K562 (cell line): ENCODE data around the gene HSDL1. TPM values are rescaled to one million over a fixed set of nuclear protein-coding genes. Genes with fewer than 3 reads are reported as not detected.
A peak's percentile ranks its signal among the peaks of the same experiment; 100 is the strongest.

Experiments
- ELF1 ChIP-seq: fragments of 200-800 bp; sonication (Bioruptor generic); IDR thresholded peaks from 2 replicates; pipeline ENCODE4 v1.6.1; 2016; ENCODE audit warnings: missing genetic modification characterization, missing compliant biosample characterization
- ETV6 ChIP-seq, 3 experiments: fragments of 150-350 bp in 1 of 3; sonication (generic) in 1 of 3; formaldehyde crosslinking in 1 of 3; IDR thresholded peaks; 2 replicates each; pipeline versions ENCODE4 v1.6.1 to v1.8.0; 2014 to 2022; ENCODE audit warnings: borderline replicate concordance in 2 of 3, low read depth in 2 of 3, antibody characterized with exemption in 1 of 3, low read length in 1 of 3, mild to moderate bottlenecking in 1 of 3, missing genetic modification reagents in 1 of 3
- HLTF ChIP-seq: fragments of 450-650 bp; IDR thresholded peaks from 2 replicates; pipeline ENCODE4 v1.6.1; 2016
- SMARCA5 ChIP-seq: fragments of 450-650 bp; IDR thresholded peaks from 2 replicates; pipeline ENCODE4 v1.6.1; 2016
- polyA plus RNA-seq, 8 experiments: library from polyadenylated mRNA; depleted of rRNA in 4 of 8; stranded (reverse) in 5 of 8; unstranded in 3 of 8; fragments of >200 nt; fragmentation: Nextera tagmentation in 2 of 8; fragmentation: Illumina TruSeq in 1 of 8; extraction: Ambion mirVana in 2 of 8; extraction: Trizol in 1 of 8; gene quantifications; 2 replicates each; pipeline versions ENCODE4 v1.2.1 to v1.2.3, GENCODE V29; 2011 to 2014; ENCODE audit warnings: inconsistent platforms in 1 of 8, missing spikeins in 1 of 8
- total RNA-seq, 7 experiments: library from RNA; depleted of rRNA in 6 of 7; stranded (reverse); fragments of >200 nt in 6 of 7; fragmentation: Illumina TruSeq in 2 of 7; extraction: Trizol in 2 of 7; gene quantifications; 2 replicates each; pipeline versions ENCODE4 v1.2.1 to v1.2.3, GENCODE V29; 2011 to 2021; ENCODE audit warnings: low replicate concordance in 1 of 7
- TF ChIP-seq, protein P1 (sequence below): sonication (generic); formaldehyde crosslinking; IDR thresholded peaks from 2 replicates; pipeline ENCODE4 v1.8.1; 2023; ENCODE audit warnings: missing genetic modification reagents, mild to moderate bottlenecking, borderline replicate concordance
- TF ChIP-seq, protein P2 (sequence below): sonication (generic); IDR thresholded peaks from 2 replicates; pipeline ENCODE4 v1.6.1; 2016
- TF ChIP-seq, protein P3 (sequence below): fragments of 250-450 bp; sonication (Bioruptor Pico); IDR thresholded peaks from 2 replicates; pipeline ENCODE4 v1.4.0; 2020
- TF ChIP-seq, protein P4 (sequence below): fragments of 450-650 bp; conservative IDR thresholded peaks from 2 replicates; pipeline ENCODE4 v1.6.1; 2016; ENCODE audit warnings: missing genetic modification characterization, low read depth, mild to moderate bottlenecking, missing compliant biosample characterization, moderate library complexity
- TF ChIP-seq, protein P5 (sequence below): fragments of 450-650 bp; IDR thresholded peaks from 2 replicates; pipeline ENCODE4 v1.6.1; 2016; ENCODE audit warnings: mild to moderate bottlenecking

The HSDL1 gene
- total and polyA plus RNA-seq, 9 of the 15 experiments (the other 6 are each of a cell fraction or from before 2014, with no cell fraction given): 14.8 to 41.2 (median 27.7) TPM

DNA sequence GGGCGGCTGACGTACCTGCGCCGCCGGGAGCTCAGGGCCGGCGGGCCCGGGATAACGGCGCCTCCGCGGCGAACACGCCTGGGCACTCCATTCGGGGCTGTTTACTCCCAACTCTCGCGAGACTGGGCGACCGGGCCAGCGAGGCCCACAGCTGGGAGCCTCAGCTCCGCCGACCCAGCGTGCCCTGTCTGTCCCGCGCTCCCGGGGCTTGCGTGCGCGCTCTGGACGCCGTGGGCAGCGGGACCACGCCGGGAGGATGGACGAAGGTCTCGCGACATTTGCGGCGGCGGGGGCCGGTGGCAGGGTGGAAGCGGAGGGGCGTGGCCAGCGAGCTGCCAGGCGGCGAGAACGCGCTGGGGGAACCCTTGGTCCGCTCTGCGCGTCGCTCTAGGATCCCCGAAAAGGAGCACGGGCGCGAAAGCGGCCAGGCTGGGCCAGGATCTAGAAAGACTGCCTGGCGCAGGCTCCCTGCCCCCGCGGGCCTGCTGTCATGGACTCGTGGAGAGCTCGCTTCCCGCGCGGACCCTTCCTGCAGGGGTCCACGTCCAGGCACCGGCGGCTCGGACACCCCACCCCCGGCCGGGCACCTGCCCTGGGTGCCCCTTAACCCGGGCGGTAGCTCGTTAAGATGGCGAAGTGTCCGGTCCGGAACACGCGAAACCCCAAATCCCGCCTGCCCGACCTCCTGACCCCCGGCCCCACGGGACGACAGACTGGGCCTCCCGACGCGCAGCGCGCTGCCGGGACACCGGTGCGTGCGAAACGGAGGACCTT lies 28.1 kb downstream of the HSDL1 start, which contains the start of gene MBTPS1 (continued):
- TF ChIP-seq, protein P1, sequence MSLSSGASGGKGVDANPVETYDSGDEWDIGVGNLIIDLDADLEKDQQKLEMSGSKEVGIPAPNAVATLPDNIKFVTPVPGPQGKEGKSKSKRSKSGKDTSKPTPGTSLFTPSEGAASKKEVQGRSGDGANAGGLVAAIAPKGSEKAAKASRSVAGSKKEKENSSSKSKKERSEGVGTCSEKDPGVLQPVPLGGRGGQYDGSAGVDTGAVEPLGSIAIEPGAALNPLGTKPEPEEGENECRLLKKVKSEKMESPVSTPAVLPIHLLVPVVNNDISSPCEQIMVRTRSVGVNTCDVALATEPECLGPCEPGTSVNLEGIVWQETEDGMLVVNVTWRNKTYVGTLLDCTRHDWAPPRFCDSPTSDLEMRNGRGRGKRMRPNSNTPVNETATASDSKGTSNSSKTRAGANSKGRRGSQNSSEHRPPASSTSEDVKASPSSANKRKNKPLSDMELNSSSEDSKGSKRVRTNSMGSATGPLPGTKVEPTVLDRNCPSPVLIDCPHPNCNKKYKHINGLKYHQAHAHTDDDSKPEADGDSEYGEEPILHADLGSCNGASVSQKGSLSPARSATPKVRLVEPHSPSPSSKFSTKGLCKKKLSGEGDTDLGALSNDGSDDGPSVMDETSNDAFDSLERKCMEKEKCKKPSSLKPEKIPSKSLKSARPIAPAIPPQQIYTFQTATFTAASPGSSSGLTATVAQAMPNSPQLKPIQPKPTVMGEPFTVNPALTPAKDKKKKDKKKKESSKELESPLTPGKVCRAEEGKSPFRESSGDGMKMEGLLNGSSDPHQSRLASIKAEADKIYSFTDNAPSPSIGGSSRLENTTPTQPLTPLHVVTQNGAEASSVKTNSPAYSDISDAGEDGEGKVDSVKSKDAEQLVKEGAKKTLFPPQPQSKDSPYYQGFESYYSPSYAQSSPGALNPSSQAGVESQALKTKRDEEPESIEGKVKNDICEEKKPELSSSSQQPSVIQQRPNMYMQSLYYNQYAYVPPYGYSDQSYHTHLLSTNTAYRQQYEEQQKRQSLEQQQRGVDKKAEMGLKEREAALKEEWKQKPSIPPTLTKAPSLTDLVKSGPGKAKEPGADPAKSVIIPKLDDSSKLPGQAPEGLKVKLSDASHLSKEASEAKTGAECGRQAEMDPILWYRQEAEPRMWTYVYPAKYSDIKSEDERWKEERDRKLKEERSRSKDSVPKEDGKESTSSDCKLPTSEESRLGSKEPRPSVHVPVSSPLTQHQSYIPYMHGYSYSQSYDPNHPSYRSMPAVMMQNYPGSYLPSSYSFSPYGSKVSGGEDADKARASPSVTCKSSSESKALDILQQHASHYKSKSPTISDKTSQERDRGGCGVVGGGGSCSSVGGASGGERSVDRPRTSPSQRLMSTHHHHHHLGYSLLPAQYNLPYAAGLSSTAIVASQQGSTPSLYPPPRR (CRISPR knock-in tag): no peak; the same call in 1 of the 2 replicates
- TF ChIP-seq, protein P2, sequence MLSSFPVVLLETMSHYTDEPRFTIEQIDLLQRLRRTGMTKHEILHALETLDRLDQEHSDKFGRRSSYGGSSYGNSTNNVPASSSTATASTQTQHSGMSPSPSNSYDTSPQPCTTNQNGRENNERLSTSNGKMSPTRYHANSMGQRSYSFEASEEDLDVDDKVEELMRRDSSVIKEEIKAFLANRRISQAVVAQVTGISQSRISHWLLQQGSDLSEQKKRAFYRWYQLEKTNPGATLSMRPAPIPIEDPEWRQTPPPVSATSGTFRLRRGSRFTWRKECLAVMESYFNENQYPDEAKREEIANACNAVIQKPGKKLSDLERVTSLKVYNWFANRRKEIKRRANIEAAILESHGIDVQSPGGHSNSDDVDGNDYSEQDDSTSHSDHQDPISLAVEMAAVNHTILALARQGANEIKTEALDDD: no peak
- no peak for TF ChIP-seq SMARCA5
- peak; percentile 71; the same call in 1 of the 2 replicates for TF ChIP-seq HLTF
- TF ChIP-seq ELF1 (tag): no peak; the same call in 1 of the 2 replicates
- TF ChIP-seq, protein P3, sequence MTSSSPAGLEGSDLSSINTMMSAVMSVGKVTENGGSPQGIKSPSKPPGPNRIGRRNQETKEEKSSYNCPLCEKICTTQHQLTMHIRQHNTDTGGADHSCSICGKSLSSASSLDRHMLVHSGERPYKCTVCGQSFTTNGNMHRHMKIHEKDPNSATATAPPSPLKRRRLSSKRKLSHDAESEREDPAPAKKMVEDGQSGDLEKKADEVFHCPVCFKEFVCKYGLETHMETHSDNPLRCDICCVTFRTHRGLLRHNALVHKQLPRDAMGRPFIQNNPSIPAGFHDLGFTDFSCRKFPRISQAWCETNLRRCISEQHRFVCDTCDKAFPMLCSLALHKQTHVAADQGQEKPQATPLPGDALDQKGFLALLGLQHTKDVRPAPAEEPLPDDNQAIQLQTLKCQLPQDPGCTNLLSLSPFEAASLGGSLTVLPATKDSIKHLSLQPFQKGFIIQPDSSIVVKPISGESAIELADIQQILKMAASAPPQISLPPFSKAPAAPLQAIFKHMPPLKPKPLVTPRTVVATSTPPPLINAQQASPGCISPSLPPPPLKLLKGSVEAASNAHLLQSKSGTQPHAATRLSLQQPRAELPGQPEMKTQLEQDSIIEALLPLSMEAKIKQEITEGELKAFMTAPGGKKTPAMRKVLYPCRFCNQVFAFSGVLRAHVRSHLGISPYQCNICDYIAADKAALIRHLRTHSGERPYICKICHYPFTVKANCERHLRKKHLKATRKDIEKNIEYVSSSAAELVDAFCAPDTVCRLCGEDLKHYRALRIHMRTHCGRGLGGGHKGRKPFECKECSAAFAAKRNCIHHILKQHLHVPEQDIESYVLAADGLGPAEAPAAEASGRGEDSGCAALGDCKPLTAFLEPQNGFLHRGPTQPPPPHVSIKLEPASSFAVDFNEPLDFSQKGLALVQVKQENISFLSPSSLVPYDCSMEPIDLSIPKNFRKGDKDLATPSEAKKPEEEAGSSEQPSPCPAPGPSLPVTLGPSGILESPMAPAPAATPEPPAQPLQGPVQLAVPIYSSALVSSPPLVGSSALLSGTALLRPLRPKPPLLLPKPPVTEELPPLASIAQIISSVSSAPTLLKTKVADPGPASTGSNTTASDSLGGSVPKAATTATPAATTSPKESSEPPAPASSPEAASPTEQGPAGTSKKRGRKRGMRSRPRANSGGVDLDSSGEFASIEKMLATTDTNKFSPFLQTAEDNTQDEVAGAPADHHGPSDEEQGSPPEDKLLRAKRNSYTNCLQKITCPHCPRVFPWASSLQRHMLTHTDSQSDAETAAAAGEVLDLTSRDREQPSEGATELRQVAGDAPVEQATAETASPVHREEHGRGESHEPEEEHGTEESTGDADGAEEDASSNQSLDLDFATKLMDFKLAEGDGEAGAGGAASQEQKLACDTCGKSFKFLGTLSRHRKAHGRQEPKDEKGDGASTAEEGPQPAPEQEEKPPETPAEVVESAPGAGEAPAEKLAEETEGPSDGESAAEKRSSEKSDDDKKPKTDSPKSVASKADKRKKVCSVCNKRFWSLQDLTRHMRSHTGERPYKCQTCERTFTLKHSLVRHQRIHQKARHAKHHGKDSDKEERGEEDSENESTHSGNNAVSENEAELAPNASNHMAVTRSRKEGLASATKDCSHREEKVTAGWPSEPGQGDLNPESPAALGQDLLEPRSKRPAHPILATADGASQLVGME (CRISPR knock-in tag): peak; percentile 30; the same call in 1 of the 2 replicates
- 0 out of 4 replicates have a peak, but pooled peaks of 1 of the 2 experiments have one; percentile 6 for TF ChIP-seq ETV6 (IDR thresholded peaks at IDR 0.05; ENCODE audit: borderline replicate concordance in 1 of 2, low read depth in 2 of 2, low read length in 1 of 2)
- 0 out of 2 replicates have a peak, but pooled peaks have one; percentile 81 for TF ChIP-seq ETV6 (CRISPR knock-in tag; IDR thresholded peaks at IDR 0.05; ENCODE audit: borderline replicate concordance)
- TF ChIP-seq, protein P4, sequence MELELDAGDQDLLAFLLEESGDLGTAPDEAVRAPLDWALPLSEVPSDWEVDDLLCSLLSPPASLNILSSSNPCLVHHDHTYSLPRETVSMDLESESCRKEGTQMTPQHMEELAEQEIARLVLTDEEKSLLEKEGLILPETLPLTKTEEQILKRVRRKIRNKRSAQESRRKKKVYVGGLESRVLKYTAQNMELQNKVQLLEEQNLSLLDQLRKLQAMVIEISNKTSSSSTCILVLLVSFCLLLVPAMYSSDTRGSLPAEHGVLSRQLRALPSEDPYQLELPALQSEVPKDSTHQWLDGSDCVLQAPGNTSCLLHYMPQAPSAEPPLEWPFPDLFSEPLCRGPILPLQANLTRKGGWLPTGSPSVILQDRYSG (tag): no peak
- TF ChIP-seq, protein P5, sequence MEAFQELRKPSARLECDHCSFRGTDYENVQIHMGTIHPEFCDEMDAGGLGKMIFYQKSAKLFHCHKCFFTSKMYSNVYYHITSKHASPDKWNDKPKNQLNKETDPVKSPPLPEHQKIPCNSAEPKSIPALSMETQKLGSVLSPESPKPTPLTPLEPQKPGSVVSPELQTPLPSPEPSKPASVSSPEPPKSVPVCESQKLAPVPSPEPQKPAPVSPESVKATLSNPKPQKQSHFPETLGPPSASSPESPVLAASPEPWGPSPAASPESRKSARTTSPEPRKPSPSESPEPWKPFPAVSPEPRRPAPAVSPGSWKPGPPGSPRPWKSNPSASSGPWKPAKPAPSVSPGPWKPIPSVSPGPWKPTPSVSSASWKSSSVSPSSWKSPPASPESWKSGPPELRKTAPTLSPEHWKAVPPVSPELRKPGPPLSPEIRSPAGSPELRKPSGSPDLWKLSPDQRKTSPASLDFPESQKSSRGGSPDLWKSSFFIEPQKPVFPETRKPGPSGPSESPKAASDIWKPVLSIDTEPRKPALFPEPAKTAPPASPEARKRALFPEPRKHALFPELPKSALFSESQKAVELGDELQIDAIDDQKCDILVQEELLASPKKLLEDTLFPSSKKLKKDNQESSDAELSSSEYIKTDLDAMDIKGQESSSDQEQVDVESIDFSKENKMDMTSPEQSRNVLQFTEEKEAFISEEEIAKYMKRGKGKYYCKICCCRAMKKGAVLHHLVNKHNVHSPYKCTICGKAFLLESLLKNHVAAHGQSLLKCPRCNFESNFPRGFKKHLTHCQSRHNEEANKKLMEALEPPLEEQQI: no peak
